ENCODE measurements around the gene GRID1. TPM values are rescaled to one million over a fixed set of nuclear protein-coding genes. Genes with fewer than 3 reads are reported as not detected.

GRID1 gene
- total RNA-seq, 1 experiment from 2014 or later = 5.6 TPM

DNA sequence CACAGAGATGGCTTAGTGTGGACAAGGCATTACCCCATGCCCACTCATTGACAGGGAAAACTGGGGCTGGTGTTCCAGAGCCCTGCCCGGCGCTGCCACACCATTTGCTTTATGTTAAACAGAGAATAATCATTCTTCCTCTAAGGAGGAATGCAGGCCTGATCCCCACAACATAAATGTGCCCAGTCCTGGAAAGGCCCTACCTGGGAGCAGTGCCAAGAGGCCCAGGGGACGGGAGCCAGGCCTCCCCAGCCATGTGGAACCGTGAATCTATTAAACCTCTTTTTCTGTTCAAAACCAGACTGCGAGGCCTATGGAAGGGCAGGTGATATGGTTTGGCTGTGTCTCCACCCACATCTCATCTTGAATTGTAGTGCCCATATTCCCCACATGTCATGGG is 264.1 kb downstream of the GRID1 start (continued):
- TF ChIP-seq, protein P1, sequence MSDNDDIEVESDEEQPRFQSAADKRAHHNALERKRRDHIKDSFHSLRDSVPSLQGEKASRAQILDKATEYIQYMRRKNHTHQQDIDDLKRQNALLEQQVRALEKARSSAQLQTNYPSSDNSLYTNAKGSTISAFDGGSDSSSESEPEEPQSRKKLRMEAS (IDR thresholded peaks at IDR 0.05) = no peak
- no peak for TF ChIP-seq SP1 (IDR thresholded peaks at IDR 0.05; ENCODE audit: low read depth)
- TF ChIP-seq, protein P2, sequence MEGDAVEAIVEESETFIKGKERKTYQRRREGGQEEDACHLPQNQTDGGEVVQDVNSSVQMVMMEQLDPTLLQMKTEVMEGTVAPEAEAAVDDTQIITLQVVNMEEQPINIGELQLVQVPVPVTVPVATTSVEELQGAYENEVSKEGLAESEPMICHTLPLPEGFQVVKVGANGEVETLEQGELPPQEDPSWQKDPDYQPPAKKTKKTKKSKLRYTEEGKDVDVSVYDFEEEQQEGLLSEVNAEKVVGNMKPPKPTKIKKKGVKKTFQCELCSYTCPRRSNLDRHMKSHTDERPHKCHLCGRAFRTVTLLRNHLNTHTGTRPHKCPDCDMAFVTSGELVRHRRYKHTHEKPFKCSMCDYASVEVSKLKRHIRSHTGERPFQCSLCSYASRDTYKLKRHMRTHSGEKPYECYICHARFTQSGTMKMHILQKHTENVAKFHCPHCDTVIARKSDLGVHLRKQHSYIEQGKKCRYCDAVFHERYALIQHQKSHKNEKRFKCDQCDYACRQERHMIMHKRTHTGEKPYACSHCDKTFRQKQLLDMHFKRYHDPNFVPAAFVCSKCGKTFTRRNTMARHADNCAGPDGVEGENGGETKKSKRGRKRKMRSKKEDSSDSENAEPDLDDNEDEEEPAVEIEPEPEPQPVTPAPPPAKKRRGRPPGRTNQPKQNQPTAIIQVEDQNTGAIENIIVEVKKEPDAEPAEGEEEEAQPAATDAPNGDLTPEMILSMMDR (IDR thresholded peaks at IDR 0.05 in 2 of 3, conservative IDR thresholded peaks at IDR 0.05 in 1 of 3; ENCODE audit: borderline replicate concordance in 1 of 3, insufficient read depth in 1 of 3, low read depth in 2 of 3, low read length in 2 of 3) = no peak

DNA sequence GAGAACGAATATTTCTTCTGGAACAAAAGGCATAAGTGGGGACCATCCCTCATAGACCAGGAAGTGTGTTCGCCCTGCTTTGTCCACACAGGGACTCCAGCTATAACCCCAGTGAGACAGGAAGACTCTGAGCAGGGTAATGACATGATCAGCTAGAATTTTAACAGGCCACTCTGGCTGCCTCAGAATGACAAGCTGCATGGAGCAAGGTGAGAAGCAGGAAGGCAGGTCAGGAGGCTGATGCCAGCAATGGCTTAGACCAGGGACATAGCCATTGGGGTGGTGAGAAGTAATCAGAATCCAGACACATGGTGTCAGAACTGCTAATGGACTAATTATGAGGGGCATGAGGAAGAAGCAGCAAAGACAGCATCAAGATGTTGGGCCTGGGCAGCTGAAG is 264.6 kb downstream of the GRID1 start:
- no peaks in the 10 kb centered on the region for H3K4me1 ChIP-seq (ENCODE audit: control insufficient read depth in 1 of 2, insufficient read depth in 2 of 2, low read length in 2 of 2)
- no peaks in the 10 kb centered on the region for H3K27me3 ChIP-seq (ENCODE audit: insufficient read depth, low read length)
- no peak overlapping the region for H3K27ac ChIP-seq (ENCODE audit: low read depth, low read length)
- intact Hi-C loops (cut with micrococcal nuclease) = no loop called here
- POLR2A ChIA-PET = no interaction called here
- no peak for DNase-seq (ENCODE audit: low read depth, low spot score)
- H3K79me2 ChIP-seq (ENCODE audit: insufficient read depth, low read length) = no peaks in the 10 kb centered on the region
- no TSS peak for BruUV-seq (replicated peaks)
- CTCF ChIA-PET = no interaction called here
- no peak for TF ChIP-seq YY1 (IDR thresholded peaks at IDR 0.05; ENCODE audit: extremely low read depth, insufficient replicate concordance, low read depth, low read length)
- no peak for TF ChIP-seq ZNF274 (IDR thresholded peaks at IDR 0.05; ENCODE audit: low read depth, low read length)
- TF ChIP-seq, protein P3, sequence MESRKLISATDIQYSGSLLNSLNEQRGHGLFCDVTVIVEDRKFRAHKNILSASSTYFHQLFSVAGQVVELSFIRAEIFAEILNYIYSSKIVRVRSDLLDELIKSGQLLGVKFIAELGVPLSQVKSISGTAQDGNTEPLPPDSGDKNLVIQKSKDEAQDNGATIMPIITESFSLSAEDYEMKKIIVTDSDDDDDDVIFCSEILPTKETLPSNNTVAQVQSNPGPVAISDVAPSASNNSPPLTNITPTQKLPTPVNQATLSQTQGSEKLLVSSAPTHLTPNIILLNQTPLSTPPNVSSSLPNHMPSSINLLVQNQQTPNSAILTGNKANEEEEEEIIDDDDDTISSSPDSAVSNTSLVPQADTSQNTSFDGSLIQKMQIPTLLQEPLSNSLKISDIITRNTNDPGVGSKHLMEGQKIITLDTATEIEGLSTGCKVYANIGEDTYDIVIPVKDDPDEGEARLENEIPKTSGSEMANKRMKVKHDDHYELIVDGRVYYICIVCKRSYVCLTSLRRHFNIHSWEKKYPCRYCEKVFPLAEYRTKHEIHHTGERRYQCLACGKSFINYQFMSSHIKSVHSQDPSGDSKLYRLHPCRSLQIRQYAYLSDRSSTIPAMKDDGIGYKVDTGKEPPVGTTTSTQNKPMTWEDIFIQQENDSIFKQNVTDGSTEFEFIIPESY (IDR thresholded peaks at IDR 0.05; ENCODE audit: extremely low read depth, insufficient replicate concordance, low read length) = no peak
- TF ChIP-seq, protein P1 (IDR thresholded peaks at IDR 0.05) = no peak
- TF ChIP-seq POLR2A (IDR thresholded peaks at IDR 0.05; ENCODE audit: borderline replicate concordance, extremely low read depth, insufficient read depth, insufficient read length) = no peak
- TF ChIP-seq ELF1 (IDR thresholded peaks at IDR 0.05; ENCODE audit: borderline replicate concordance, low read depth) = no peak
- no peak for TF ChIP-seq CEBPB (IDR thresholded peaks at IDR 0.05; ENCODE audit: low read depth)
- TF ChIP-seq JUND (IDR thresholded peaks at IDR 0.05) = no peak
- TF ChIP-seq, protein P2 (IDR thresholded peaks at IDR 0.05 in 2 of 3, conservative IDR thresholded peaks at IDR 0.05 in 1 of 3; ENCODE audit: borderline replicate concordance in 1 of 3, insufficient read depth in 1 of 3, low read depth in 2 of 3, low read length in 2 of 3) = no peak
- no peak for TF ChIP-seq SIN3A (IDR thresholded peaks at IDR 0.05; ENCODE audit: low read depth)
- TF ChIP-seq EZH2phosphoT487 (IDR thresholded peaks at IDR 0.05; ENCODE audit: borderline replicate concordance) = no peak
- TF ChIP-seq EGR1 (IDR thresholded peaks at IDR 0.05; ENCODE audit: low read depth) = no peak
- TF ChIP-seq SP1 (IDR thresholded peaks at IDR 0.05; ENCODE audit: low read depth) = no peak
- TF ChIP-seq RAD21 (IDR thresholded peaks at IDR 0.05; ENCODE audit: low read depth) = no peak
- no peak overlapping the region for H3K4me2 ChIP-seq (ENCODE audit: low read length)
- no peak overlapping the region for H3K9ac ChIP-seq (ENCODE audit: low read length)
- no peaks in the 10 kb centered on the region for H3K36me3 ChIP-seq (ENCODE audit: control insufficient read depth in 1 of 2, insufficient read depth in 2 of 2, low read length in 2 of 2)
- H3K4me3 ChIP-seq (replicated peaks in 1 of 2; ENCODE audit: low read depth in 1 of 2, low read length in 2 of 2) = no peak overlapping the region
- H3K9me2 ChIP-seq (ENCODE audit: insufficient read depth) = no peaks in the 10 kb centered on the region
- no peaks in the 10 kb centered on the region for H4K20me1 ChIP-seq (ENCODE audit: insufficient read depth)
- ATAC-seq = no peak
- H3K9me3 ChIP-seq (ENCODE audit: control insufficient read depth in 1 of 2, insufficient read depth in 1 of 2, low read depth in 1 of 2, low read length in 2 of 2) = no peaks in the 10 kb centered on the region
- RAD21 ChIA-PET (ENCODE audit: low non-redundant PET in 1 of 2, low total read pairs in 2 of 2, uncharacterized antibody in 2 of 2, unreplicated experiment in 2 of 2) = no interaction called here
- no peak overlapping the region for H2AFZ ChIP-seq (ENCODE audit: low read depth, low read length, poor library complexity, severe bottlenecking)

Data from HCT116 (cell line).